KOPT-K1 (cell line): ENCODE results near the gene BCOR.
A peak's percentile ranks its signal among the peaks of the same experiment; 100 is the strongest.

Source experiments
- H3K27ac ChIP-seq: fragments of 200-600 bp; sonication (generic); 2 replicates; pipeline ENCODE4 v1.5.1; 2016; ENCODE audit warnings: antibody characterized with exemption, mild to moderate bottlenecking, low read depth, low read length; ENCODE audit not compliant: poor library complexity, severe bottlenecking
- H3K36me3 ChIP-seq: fragments of 200-600 bp; sonication (generic); 2 replicates; pipeline ENCODE4 v1.5.1; 2017; ENCODE audit warnings: antibody characterized with exemption, mild to moderate bottlenecking, low read length, moderate library complexity; ENCODE audit not compliant: insufficient read depth
- H3K9me3 ChIP-seq: fragments of 200-600 bp; sonication (generic); 2 replicates; pipeline ENCODE4 v1.5.1; 2017; ENCODE audit warnings: antibody characterized with exemption, low read length, mild to moderate bottlenecking; ENCODE audit not compliant: insufficient read depth, poor library complexity, severe bottlenecking

The BCOR gene

DNA sequence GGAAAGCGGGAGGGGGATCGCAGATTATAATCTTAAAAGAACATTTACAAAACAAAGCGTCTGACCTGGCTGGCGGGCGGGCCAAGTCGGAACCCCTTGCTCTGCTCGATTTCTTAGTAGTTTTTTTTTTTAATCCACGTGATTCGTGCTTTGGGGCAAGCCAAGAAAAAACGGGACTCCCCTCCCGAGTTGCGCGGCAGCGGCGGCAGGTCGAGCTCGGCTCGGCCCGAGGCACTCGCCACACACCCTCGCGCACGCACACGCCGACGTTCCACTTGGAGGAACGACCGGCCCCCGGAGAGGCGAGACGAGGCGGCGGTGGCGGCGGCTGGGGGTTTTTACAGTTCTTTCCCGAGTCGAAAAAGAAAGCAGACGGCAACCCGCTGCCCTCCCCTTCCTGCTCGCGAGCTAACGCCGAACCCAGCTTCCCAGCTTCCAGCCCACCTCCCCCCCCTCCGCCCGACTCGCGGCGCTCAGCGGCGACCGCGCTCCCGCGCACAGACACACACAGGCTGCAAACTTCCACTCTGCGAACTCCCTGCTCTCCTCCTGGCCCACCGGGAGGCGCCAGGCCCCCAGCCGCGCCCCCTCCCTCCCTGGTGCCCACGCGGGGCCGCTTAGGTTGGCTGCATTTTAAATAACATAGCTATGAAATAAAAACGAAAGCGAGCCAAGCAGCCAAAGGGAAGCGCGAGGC is 1.2 kb downstream of the BCOR start:
- H3K27ac ChIP-seq: peak overlapping the region; percentile 78
- 0 out of 2 replicates have a peak, but pooled peaks cover 5% of the 10 kb centered on the region for H3K36me3 ChIP-seq
- H3K9me3 ChIP-seq: no peaks in the 10 kb centered on the region

DNA sequence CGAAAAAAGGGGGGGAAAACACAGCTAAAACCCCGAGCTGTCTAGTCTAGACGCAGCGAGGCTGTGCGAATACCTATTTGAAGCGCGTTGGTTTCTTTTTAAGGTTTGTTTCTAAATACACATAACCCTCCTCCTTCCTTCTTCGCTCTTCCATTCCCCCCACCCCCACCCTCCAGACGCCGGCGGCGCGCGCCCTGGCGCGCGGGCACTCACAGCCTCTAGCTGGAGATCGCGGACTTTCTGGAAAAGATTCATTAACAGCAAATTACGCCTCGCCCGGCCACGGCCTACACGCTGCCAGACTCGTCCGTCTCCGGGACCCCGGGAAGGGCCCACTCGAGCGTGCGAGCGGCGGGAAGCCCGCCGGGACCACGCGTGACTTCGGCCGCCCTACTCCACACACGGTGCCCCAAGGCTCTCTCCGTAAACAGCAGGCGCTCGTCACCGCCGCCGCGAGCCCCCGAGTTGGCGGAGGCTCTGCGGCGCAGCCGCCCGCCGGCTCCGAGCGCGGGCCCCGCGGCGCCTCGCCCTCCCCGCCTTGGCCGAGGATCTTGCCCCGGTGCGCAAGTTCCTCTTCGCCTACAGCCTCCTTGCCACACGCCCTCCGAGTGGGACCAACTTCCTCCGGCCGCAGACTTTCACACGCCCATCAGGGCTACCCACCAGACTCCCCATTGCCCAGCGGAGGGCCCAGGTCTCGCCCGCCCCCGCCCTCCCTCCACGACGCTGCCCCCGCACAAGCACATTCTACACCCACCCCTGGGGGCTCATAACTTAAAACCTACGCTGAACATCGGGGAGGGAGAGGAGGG is 2.0 kb downstream of the BCOR start:
- peak overlapping the region; percentile 78 for H3K27ac ChIP-seq
- 0 out of 2 replicates have a peak, but pooled peaks cover 5% of the 10 kb centered on the region for H3K36me3 ChIP-seq
- no peaks in the 10 kb centered on the region for H3K9me3 ChIP-seq

DNA sequence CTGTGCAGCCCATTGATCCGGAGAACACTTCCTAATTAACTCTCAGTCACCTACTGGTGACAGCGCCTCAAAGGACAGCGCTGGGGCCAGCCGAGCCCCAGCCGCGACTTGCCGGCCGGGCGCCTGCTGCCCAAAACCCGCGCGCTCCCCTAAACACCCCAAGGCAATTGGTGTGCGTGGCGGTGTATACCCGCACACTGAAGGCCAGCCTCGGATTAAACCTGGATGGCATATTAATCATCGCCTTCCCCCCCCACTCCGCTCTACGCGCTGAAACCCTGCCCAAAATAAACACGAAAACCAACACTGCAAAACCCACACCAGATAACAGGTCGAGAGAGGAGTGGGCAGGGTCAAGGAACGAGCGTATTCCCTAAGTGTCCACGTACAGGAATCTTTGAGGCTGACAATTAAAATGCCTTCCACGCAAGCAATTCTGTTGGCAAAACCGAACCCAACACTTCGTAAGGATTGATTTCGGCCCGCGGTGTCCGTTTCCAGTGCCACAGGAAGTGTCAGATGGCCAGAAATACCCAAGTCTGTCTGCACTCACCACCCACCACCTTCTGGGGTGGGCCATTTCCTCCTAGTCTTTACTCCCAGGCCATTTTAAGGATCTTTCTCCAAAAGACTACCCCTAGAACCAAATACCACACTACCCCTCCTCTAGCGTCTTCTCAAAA is 2.7 kb downstream of the BCOR start:
- 0 out of 2 replicates have a peak, but pooled peaks cover 5% of the 10 kb centered on the region for H3K36me3 ChIP-seq
- no peaks in the 10 kb centered on the region for H3K9me3 ChIP-seq
- peak overlapping the region; percentile 78 for H3K27ac ChIP-seq

DNA sequence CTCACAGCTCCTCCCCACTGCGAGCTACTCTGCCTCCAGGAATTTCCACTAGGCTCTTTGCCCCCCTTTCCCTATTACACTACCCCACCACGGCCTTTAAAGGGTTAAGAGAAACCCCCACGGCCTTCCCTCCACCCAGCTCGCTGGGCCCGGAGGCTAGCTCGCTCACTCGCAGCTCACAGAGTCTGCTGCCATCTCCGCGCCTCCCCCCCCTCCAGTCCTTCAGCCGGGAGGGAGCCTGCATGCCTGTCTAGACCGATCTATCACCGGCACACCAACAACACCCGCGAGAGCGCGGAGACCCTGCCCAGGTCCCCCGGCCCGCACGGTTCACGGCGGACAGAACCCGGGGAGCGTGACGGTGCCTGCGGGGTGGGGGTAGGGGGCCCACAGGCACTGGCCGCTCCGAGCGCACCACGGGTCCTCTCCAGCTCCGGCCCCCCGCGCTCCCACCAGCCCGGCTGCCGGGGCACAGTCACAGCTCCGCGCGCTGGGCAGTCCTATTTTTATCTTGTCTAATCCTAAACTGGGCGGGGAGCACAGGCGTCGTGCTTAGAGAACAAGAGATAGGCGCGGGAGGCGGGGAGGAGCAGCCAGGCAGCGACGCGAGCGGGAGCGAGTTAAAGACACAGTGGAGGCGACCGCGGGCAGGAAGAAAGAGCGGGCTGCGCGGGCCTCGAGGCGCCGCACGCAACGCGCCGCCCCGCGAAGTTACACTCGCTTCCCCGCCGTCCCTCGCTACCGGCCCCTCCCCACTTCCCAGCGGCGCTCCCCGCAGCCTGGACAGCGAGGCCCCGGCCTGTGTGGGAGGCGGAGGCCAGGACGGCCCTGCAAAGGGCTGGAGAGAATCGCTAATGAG is 3.5 kb downstream of the BCOR start:
- H3K9me3 ChIP-seq: no peaks in the 10 kb centered on the region
- 0 out of 2 replicates have a peak, but pooled peaks cover 5% of the 10 kb centered on the region for H3K36me3 ChIP-seq
- H3K27ac ChIP-seq: peak overlapping the region; percentile 78

DNA sequence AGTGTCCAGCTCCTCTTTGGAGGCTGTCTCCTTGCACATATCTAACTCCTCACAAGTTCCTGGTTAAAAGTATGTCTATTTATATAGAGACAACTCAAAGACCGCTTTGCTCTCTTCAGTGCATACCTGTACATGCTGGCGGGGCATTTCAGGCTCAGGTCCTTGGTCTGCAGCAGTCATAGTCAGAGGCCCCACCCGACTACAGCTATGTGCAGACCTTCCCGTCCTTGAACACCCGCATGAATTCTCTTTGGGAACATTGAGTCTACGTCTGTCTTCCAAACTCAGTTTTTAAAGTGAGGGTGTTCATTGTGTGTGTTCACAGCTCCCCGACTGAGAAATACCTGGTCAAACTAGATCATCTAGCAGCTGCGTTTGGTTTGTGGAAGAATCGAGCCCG is 4.2 kb downstream of the BCOR start:
- H3K27ac ChIP-seq: no peak overlapping the region
- no peaks in the 10 kb centered on the region for H3K9me3 ChIP-seq
- 0 out of 2 replicates have a peak, but pooled peaks cover 5% of the 10 kb centered on the region for H3K36me3 ChIP-seq

DNA sequence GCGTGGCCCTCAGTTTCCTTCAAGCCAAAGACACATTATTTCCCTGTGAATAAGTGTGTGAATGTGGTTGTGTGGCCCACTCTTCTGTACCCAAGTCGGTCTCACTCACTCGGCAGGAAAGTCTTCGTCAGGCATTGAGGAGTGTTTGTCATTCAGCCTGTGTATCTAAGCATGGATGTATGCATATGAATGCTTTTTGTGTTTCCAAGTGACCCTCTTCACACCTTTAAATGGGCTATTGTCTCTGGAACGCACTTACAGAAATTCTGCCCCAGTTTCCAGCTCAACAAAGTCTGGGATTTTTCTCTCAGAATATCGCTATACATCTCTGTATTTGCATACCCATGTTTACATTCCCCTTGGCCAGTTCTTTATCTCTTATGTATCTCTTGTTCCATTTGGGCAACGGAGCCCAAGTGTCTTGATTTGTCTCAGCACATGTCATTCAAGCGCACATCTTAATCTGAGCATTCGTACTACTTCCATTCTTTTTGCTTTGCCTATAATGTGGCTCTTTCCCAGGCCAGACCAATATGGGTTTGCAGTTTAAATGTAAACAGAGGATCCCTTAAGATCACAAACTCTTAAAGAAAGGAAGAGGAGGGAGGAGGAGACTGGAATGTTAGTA is 4.8 kb downstream of the BCOR start:
- H3K27ac ChIP-seq: no peak overlapping the region
- no peaks in the 10 kb centered on the region for H3K9me3 ChIP-seq

DNA sequence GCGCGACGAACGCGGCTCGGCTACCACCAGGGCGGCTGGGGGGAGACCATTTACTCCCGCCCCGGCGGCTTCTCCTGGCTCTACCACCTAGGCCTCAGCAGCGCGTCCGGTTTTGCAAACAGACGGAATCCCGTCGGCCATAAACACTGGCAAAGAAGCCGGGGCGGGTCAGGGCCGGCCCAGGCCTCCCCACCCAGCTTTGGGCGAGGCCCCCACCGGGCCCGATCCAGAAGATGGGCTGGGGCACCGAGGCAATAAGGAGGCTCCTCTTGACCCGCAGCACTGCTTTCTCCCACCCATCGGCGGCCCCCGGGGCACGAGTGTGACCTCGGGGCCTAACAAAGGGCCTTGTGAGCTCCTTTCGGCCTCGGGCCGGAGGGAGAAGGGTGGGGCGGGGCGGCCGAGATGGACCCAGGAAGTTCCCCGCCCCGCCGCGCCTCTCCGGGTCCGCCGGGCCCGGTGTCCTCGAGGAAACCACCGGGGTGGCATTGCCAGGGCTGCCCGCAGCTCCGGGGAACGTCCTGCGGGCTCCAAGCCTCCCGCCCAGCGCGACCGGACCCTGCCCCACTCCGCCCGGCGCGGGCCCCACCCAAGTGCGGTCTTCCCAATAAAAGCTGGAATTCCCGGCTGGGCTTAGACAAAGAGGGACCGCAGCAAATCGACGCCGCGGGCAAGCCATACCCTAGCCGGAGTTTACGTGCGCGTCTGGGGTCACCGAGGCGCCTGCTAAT is 5.9 kb downstream of the BCOR start:
- Histone ChIP-seq H3K36me3 (0 out of 2 replicates have a peak, but pooled peaks cover 6% of the 10 kb centered on the region), H3K27ac (no peak overlapping the region), H3K9me3 (no peaks in the 10 kb centered on the region)

More for the DNA sequence above, 4.8 kb downstream of the BCOR start:
- H3K36me3 ChIP-seq: 0 out of 2 replicates have a peak, but pooled peaks cover 5% of the 10 kb centered on the region

DNA sequence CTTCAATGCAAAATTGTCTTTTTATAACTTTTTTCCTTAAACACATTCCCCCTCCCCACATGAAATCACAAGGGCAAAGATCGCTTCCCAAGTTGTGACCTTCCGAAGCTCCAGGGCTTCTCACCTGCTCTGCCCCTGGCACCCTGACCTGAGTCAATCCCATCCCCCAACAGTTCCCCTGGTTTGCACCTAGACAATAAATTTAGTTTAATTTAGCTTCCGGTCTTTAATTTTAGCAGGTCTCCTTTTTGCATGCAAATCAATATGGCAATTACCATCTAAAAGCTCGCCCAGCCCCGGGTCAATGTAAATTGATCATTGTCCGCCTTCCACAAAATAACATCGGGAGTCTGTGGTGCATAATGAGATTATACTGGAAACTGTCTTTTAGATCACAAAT is 6.8 kb downstream of the BCOR start:
- H3K27ac ChIP-seq: no peak overlapping the region
- H3K9me3 ChIP-seq: no peaks in the 10 kb centered on the region
- H3K36me3 ChIP-seq: peaks cover 12% of the 10 kb centered on the region; the same call in 1 of the 2 replicates

DNA sequence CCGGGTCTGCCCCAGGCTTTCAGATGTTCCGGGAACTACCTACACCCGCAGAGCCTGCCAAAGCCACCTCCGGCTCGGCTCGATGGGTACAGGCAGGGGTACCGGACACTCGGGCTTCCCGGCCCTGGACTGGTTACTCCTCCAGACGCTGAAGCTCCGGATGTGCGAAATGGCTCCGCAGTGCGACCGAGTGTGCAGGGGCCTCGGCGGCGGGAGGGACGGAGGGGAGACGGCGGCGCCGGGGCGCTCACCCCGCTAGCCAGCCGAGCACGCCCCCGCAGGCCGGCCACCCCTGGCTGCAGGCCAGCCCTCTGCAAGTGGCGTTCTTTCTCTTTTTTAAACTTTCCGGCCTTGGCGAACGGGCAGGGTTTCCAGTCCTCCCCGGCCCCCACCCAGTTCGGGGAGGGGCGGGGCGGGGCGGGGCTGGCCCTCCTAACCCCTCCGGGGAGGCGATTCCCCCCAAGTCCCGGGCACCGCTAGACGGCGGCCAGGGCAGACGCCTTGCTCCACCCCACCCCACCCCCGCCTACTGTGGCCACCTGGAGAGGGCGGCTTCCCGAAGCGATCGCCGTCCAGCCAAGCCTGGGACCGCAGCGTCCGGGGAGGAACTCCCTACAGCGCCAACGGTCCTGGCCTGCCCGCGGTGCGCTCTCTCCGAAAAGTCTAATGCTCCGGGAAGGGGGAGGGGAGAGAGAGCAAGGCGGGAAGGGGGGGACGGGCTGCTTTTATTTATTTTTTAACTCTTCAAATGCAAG is 7.5 kb downstream of the BCOR start:
- Histone ChIP-seq H3K9me3 (no peaks in the 10 kb centered on the region), H3K36me3 (peaks cover 12% of the 10 kb centered on the region; the same call in 1 of the 2 replicates), H3K27ac (no peak overlapping the region)

DNA sequence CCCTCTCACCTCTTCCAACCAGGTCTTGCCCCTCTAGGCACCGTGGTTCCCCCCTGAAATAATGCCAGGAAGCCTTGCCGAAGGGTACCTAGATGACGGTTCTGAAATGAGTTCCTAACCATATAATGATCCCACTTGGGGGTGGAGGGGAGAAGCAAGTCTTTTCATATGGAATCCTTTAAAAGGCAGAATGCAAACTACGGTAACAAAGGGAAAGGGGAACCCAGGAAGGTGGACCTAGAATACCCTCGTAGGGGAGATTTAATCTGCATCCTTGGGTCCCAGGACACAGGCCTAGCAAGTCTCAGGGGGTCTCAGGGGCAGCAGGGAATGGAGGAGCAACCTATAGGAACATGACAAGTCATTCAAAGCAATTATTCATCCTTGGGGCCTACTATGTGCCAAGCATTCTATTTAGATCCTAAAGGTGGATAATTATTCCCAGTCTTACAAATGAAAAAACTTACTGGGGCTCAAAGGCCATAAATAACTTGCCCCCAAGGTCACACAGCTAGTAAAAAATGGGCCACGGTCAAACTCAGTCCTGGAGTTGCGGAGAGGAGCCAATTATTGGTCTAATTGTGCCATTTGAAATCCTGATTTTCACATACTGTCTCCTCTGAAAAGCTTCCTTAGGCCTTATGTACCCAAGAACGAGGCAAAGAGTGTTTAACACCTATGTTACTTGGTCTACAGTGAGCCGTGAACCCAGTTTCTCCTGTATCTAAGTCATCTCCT is 8.8 kb downstream of the BCOR start:
- Histone ChIP-seq H3K36me3 (peaks cover 12% of the 10 kb centered on the region; the same call in 1 of the 2 replicates), H3K27ac (no peak overlapping the region), H3K9me3 (no peaks in the 10 kb centered on the region)

DNA sequence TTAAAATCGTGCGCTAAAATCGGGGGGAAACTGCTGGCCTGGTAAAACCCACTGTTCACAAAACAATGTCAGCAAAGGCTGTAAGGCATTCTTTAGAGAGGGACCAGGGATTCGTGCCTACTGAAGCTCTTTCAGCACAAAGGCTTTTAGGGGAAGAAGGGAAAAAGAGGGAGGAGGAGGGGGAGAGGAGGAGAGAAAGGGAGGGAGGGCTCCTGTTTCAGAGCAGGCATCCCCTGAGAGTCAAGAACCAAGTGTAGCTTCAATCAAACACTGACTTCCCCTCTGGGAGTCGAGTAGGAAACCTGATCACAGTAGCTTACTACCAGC is 9.5 kb downstream of the BCOR start:
- peaks cover 12% of the 10 kb centered on the region; the same call in 1 of the 2 replicates for H3K36me3 ChIP-seq
- H3K9me3 ChIP-seq: no peaks in the 10 kb centered on the region
- H3K27ac ChIP-seq: no peak overlapping the region

DNA sequence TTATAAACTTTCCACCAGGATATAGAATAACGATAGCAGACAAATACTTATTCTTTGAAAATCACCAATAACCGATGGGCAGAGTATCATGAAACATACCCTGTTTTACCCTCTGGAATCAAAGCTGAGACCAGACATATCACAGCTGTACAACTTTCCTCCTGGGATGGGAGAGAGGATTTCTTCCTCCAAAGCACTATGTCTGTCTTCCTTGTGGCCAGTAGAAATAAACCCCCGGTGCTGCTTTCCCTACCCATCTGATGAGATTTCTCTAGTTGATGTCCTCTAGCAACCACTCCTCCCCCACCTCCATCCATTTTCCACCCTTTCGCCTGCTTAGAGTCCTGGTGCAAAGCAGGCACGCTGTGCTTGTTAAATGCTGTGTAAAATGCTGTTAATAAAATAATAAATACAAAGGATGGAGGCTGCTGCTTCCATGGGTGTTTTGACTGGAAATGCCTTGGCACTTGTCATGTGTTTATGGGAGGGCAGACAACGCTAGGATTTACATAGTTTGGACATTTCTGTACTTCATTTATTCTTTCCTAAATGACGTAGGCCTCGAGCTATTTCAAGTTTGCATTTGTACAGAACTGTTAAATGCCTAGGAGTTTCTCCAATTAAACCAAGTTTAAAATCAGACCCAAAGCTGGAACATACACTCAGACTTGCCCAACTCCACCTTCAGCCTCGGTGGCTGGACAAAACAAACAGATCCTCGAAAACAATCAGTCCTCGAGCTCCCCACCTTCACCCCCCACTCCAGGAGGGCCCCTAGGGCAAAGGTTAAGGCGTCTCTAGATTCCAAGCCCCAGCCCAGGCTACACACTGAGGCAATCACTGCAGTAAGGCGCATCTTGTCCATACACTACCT is 10.1 kb downstream of the BCOR start:
- Histone ChIP-seq H3K9me3 (no peaks in the 10 kb centered on the region), H3K27ac (no peak overlapping the region), H3K36me3 (peaks cover 10% of the 10 kb centered on the region)
